Measurements from ENCODE around the gene GOSR1.

GOSR1 gene

DNA sequence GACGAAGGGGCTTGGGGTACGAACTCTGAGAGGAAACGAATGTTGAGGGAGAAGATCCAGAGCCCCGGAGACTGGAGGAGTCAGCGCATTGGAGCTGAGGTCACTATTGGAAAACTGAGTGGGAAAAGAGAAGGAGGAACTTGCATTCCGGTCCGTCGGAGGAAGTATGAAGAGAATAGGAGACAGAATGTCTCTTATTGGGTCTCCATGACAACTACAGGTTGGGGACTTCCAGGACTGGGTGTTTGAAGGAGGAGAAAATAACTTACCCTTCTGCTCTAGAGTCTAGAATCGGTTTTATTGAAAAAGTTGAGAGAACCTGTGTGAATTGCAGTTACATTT, 537 bp downstream of the GOSR1 start:
- H3K4me3 ChIP-seq (replicated peaks; ENCODE audit: insufficient read depth, low read length): peak overlapping the region; percentile 89
- peak; percentile 5 to 45 for DNase-seq (ENCODE audit: low read depth in 1 of 2, low spot score in 1 of 2)
- no peak for TF ChIP-seq CTCF (IDR thresholded peaks at IDR 0.05; ENCODE audit: insufficient read depth, low read length)
- H3K27me3 ChIP-seq (ENCODE audit: insufficient read depth, poor library complexity, severe bottlenecking): no peaks in the 10 kb centered on the region
- H3K27ac ChIP-seq (replicated peaks): peak overlapping the region; percentile 90

DNA sequence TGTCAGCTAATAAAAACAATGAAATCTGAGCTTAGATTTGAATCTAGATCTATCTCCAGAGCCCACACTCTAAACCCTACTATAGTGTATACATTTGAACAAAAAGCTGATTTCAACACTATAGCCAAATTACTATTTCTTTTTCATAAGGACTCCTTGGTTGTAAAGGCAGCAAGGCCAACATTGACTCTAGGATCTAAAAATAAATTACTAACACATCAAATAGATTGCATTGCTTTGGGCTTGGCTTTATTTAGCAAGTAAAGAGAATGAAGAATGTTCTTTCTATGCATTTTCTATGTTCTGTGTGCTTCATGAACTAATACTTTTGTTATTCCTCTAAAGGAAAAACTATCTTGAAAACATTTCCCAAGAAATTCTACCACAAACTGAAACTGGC, 5.3 kb downstream of the GOSR1 start:
- Histone ChIP-seq H3K27ac (replicated peaks) (no peak overlapping the region), H3K27me3 (ENCODE audit: insufficient read depth, poor library complexity, severe bottlenecking) (no peaks in the 10 kb centered on the region), H3K4me3 (replicated peaks; ENCODE audit: insufficient read depth, low read length) (no peak overlapping the region)
- TF ChIP-seq POLR2AphosphoS5 (IDR thresholded peaks at IDR 0.05; ENCODE audit: low read depth): no peak
- TF ChIP-seq SPI1 (IDR thresholded peaks at IDR 0.05; ENCODE audit: borderline replicate concordance, low read depth): no peak
- no peak for TF ChIP-seq CTCF (IDR thresholded peaks at IDR 0.05; ENCODE audit: insufficient read depth, low read length)
- TF ChIP-seq GABPA (IDR thresholded peaks at IDR 0.05; ENCODE audit: low read depth): no peak
- TF ChIP-seq, protein P1, sequence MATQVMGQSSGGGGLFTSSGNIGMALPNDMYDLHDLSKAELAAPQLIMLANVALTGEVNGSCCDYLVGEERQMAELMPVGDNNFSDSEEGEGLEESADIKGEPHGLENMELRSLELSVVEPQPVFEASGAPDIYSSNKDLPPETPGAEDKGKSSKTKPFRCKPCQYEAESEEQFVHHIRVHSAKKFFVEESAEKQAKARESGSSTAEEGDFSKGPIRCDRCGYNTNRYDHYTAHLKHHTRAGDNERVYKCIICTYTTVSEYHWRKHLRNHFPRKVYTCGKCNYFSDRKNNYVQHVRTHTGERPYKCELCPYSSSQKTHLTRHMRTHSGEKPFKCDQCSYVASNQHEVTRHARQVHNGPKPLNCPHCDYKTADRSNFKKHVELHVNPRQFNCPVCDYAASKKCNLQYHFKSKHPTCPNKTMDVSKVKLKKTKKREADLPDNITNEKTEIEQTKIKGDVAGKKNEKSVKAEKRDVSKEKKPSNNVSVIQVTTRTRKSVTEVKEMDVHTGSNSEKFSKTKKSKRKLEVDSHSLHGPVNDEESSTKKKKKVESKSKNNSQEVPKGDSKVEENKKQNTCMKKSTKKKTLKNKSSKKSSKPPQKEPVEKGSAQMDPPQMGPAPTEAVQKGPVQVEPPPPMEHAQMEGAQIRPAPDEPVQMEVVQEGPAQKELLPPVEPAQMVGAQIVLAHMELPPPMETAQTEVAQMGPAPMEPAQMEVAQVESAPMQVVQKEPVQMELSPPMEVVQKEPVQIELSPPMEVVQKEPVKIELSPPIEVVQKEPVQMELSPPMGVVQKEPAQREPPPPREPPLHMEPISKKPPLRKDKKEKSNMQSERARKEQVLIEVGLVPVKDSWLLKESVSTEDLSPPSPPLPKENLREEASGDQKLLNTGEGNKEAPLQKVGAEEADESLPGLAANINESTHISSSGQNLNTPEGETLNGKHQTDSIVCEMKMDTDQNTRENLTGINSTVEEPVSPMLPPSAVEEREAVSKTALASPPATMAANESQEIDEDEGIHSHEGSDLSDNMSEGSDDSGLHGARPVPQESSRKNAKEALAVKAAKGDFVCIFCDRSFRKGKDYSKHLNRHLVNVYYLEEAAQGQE (IDR thresholded peaks at IDR 0.05; ENCODE audit: insufficient replicate concordance, low read depth): no peak
- DNase-seq (ENCODE audit: low read depth in 1 of 2, low spot score in 1 of 2): no peak

DNA sequence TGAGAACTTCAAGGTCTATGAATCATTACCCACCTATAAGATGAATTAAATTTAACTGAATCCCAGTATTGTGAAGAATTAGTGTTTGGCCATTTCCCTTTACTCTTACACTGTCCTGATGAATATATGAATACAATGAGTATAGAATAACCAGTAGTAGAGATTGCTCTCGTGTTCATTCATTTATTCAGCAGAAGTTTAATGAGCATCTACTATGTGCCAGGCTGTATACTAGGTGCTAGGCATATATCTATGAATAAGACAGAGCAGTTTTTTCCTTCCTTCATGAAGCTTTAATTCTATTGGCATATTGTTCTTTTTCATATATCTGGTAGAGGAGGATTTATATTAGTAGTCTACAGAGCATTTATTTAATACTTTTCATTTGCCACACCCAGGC, 6.0 kb downstream of the GOSR1 start:
- TF ChIP-seq SPI1 (IDR thresholded peaks at IDR 0.05; ENCODE audit: borderline replicate concordance, low read depth): no peak
- TF ChIP-seq CTCF (IDR thresholded peaks at IDR 0.05; ENCODE audit: insufficient read depth, low read length): no peak
- no peak for TF ChIP-seq GABPA (IDR thresholded peaks at IDR 0.05; ENCODE audit: low read depth)
- TF ChIP-seq, protein P1 (IDR thresholded peaks at IDR 0.05; ENCODE audit: insufficient replicate concordance, low read depth): no peak
- no peak for TF ChIP-seq POLR2AphosphoS5 (IDR thresholded peaks at IDR 0.05; ENCODE audit: low read depth)
- no peak overlapping the region for H3K4me3 ChIP-seq (replicated peaks; ENCODE audit: insufficient read depth, low read length)
- H3K27me3 ChIP-seq (ENCODE audit: insufficient read depth, poor library complexity, severe bottlenecking): no peaks in the 10 kb centered on the region
- no peak for DNase-seq (ENCODE audit: low read depth in 1 of 2, low spot score in 1 of 2)
- no peak overlapping the region for H3K27ac ChIP-seq (replicated peaks)

DNA sequence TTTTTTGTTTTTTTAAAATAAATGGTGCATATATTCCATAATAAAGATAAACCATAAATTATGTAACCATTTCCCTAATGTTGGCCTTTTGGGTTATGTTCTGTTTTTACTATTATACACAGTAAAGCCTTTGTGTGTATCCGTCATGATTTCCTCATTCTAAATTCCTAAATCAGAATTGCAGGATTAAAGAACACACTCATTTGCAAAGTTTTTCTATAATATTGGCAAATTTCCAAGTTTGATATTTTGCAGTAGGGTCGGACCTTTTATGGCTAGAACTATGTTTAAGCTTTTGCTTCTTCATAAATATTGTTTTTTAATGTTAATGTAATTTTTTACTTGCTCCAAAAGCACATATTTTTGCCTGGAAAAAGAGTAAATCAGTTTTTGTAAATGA, 16.6 kb downstream of the GOSR1 start:
- TF ChIP-seq, protein P1 (IDR thresholded peaks at IDR 0.05; ENCODE audit: insufficient replicate concordance, low read depth): no peak
- TF ChIP-seq POLR2AphosphoS5 (IDR thresholded peaks at IDR 0.05; ENCODE audit: low read depth): no peak
- TF ChIP-seq GABPA (IDR thresholded peaks at IDR 0.05; ENCODE audit: low read depth): no peak
- no peak overlapping the region for H3K27ac ChIP-seq (replicated peaks)
- H3K4me3 ChIP-seq (replicated peaks; ENCODE audit: insufficient read depth, low read length): no peak overlapping the region
- no peaks in the 10 kb centered on the region for H3K27me3 ChIP-seq (ENCODE audit: insufficient read depth, poor library complexity, severe bottlenecking)
- DNase-seq (ENCODE audit: low read depth in 1 of 2, low spot score in 1 of 2): no peak
